Measurements from ENCODE around the gene IGF2BP2. TPM values are rescaled to one million over a fixed set of nuclear protein-coding genes. Genes with fewer than 3 reads are reported as not detected.

IGF2BP2 gene
- total and polyA plus RNA-seq, 2 of the 8 experiments (the other 6 are each of a cell fraction or from before 2014, with no cell fraction given): 7.4 to 121 TPM

GRCh38 chr3:185740133-185740532 lies 84.7 kb downstream of the IGF2BP2 start:
- Histone ChIP-seq H2BK12ac (ENCODE audit: low read depth, low read length) (no peak overlapping the region), H3K79me2 (ENCODE audit: control insufficient read depth in 1 of 2, insufficient read depth in 2 of 2, low read length in 2 of 2) (peaks cover 19 to 95% of the 10 kb centered on the region in 2 experiments), H4K8ac (ENCODE audit: extremely low read depth, insufficient read depth, low read length) (no peak overlapping the region), H3K27me3 (replicated peaks in 1 of 4; ENCODE audit: control insufficient read depth in 3 of 4, extremely low read depth in 1 of 4, insufficient read depth in 3 of 4, low read length in 3 of 4) (no peaks in the 10 kb centered on the region), H3K4me2 (ENCODE audit: insufficient read depth in 1 of 2, low read depth in 2 of 2, low read length in 2 of 2) (no peak overlapping the region), H4K5ac (ENCODE audit: insufficient read length, low read depth, low read length) (no peak overlapping the region), H3K14ac (ENCODE audit: insufficient read length) (no peak overlapping the region), H2AFZ (ENCODE audit: low read length) (no peak overlapping the region), H2BK15ac (ENCODE audit: low read length) (no peak overlapping the region), H4K91ac (replicated peaks; ENCODE audit: insufficient read length, low read length) (no peak overlapping the region), H4K20me1 (replicated peaks in 1 of 2; ENCODE audit: control insufficient read depth in 1 of 2, insufficient read depth in 2 of 2, low read length in 2 of 2) (peaks cover 14 to 20% of the 10 kb centered on the region in 2 experiments), H2AK5ac (ENCODE audit: low read depth, low read length) (no peak overlapping the region), H3K9me3 (ENCODE audit: insufficient read depth in 2 of 2, low read depth in 1 of 2, low read length in 1 of 2) (no peaks in the 10 kb centered on the region), H2BK120ac (replicated peaks; ENCODE audit: low read depth, low read length) (no peak overlapping the region), H3K23ac (ENCODE audit: insufficient read length) (no peak overlapping the region), H3K79me1 (ENCODE audit: low read depth, low read length) (peaks cover 10% of the 10 kb centered on the region), H3K4ac (replicated peaks; ENCODE audit: insufficient read length, low read depth, low read length) (no peak overlapping the region), H2BK20ac (ENCODE audit: low read length) (no peak overlapping the region), H3K56ac (replicated peaks; ENCODE audit: insufficient read length, low read depth, low read length) (no peak overlapping the region), H3K9ac (replicated peaks in 1 of 4; ENCODE audit: extremely low read depth in 1 of 4, low read depth in 3 of 4, low read length in 3 of 4) (no peak overlapping the region), H3K4me1 (replicated peaks in 1 of 4; ENCODE audit: control insufficient read depth in 3 of 4, insufficient read depth in 4 of 4, low read length in 3 of 4) (peaks cover 2 to 11% (median 2%) of the 10 kb centered on the region in 4 experiments; a peak in 4 of 7 replicates), H3K36me3 (ENCODE audit: control insufficient read depth in 2 of 4, insufficient read depth in 4 of 4, low read length in 3 of 4) (no peaks in the 10 kb centered on the region), H3K18ac (ENCODE audit: extremely low read depth, low read length) (no peak overlapping the region), H3K23me2 (ENCODE audit: low read depth, low read length) (no peaks in the 10 kb centered on the region), H3K4me3 (ENCODE audit: extremely low read depth in 1 of 4, insufficient read depth in 2 of 4, low read depth in 3 of 4, low read length in 4 of 4) (no peak overlapping the region), H2BK5ac (ENCODE audit: low read depth, low read length) (no peak overlapping the region), H3K27ac (ENCODE audit: low read depth, low read length) (no peak overlapping the region)
- CTCF ChIA-PET (ENCODE audit: partially characterized antibody): interaction anchor here (1.2 to 21.4 kb wide), 4 partner anchors 9 to 80 kb away, joined by 3 to 345 read pairs (median 6); no protein-coding TSS in a partner anchor
- DNase-seq (ENCODE audit: low read depth in 1 of 2, low spot score in 2 of 2) (no peak), FAIRE-seq (no peak)
- WGBS, 2 experiments (ENCODE audit: extremely low coverage in 1 of 2, insufficient coverage in 1 of 2, insufficient read length in 1 of 2, insufficient replicate concordance in 2 of 2, low coverage in 1 of 2, low lambda C conversion rate in 2 of 2, missing lambda C conversion rate in 1 of 2): 80% methylated on average over 1 of the region's 1 CpG; no CpG with 5 or more reads in 1 of the 2 experiments
- POLR2A ChIA-PET (ENCODE audit: partially characterized antibody): interaction anchor here (0.9 kb wide), 1 partner anchor 22 kb away, joined by 3 read pairs; no protein-coding TSS in a partner anchor
- TF ChIP-seq YY1 (IDR thresholded peaks at IDR 0.05; ENCODE audit: low read depth, low read length): no peak
- no peak for TF ChIP-seq RFX5 (IDR thresholded peaks at IDR 0.05; ENCODE audit: borderline replicate concordance, low read depth, low read length)
- TF ChIP-seq TCF12 (IDR thresholded peaks at IDR 0.05; ENCODE audit: low read depth, low read length): no peak
- TF ChIP-seq FOSL1 (IDR thresholded peaks at IDR 0.05; ENCODE audit: insufficient read depth, low read depth, low read length): no peak
- no peak for TF ChIP-seq POLR2AphosphoS5 (IDR thresholded peaks at IDR 0.05; ENCODE audit: low read depth, low read length)
- TF ChIP-seq EGR1 (IDR thresholded peaks at IDR 0.05; ENCODE audit: borderline replicate concordance, low read depth, low read length): no peak
- TF ChIP-seq SIRT6 (IDR thresholded peaks at IDR 0.05; ENCODE audit: low read length): no peak
- no peak for TF ChIP-seq KDM5A (IDR thresholded peaks at IDR 0.05; ENCODE audit: low read length)
- TF ChIP-seq RAD21 (IDR thresholded peaks at IDR 0.05 in 1 of 2, conservative IDR thresholded peaks at IDR 0.05 in 1 of 2; ENCODE audit: low read depth in 2 of 2, low read length in 2 of 2): no peak
- no peak for TF ChIP-seq NRF1 (IDR thresholded peaks at IDR 0.05; ENCODE audit: low read depth, low read length)
- no peak for TF ChIP-seq TBP (IDR thresholded peaks at IDR 0.05; ENCODE audit: low read depth, low read length)
- no peak for TF ChIP-seq ATF2 (IDR thresholded peaks at IDR 0.05; ENCODE audit: low read length)
- no peak for TF ChIP-seq KDM4A (IDR thresholded peaks at IDR 0.05; ENCODE audit: low read depth, low read length, severe bottlenecking)

Measured in H1 (cell line).